H9 (cell line): ENCODE data around the gene IQUB. TPM values are rescaled to one million over a fixed set of nuclear protein-coding genes. Genes with fewer than 3 reads are reported as not detected.

Source experiments
- DNase-seq: peaks from one replicate; pipeline ENCODE4 v3.0.0-alpha.2; 2017
- H2AFZ ChIP-seq: one replicate; pipeline ENCODE4 v1.6.1; 2013; ENCODE audit warnings: mild to moderate bottlenecking, low read length, control low read depth, moderate library complexity
- H2AK5ac ChIP-seq: 2 replicates; pipeline ENCODE4 v1.6.1; 2013; ENCODE audit warnings: low read length, control low read depth, mixed read lengths; ENCODE audit not compliant: insufficient read length
- H2BK120ac ChIP-seq: one replicate; pipeline ENCODE4 v1.6.1; 2013; ENCODE audit warnings: low read depth, mild to moderate bottlenecking, low read length, control low read depth, inconsistent platforms; ENCODE audit not compliant: poor library complexity, severe bottlenecking
- H2BK12ac ChIP-seq: 2 replicates; pipeline ENCODE4 v1.6.1; 2013; ENCODE audit warnings: low read length, control low read depth, mixed read lengths, low read depth; ENCODE audit not compliant: insufficient read length
- H2BK15ac ChIP-seq: 2 replicates; pipeline ENCODE4 v1.6.1; 2013; ENCODE audit warnings: low read depth, low read length, control low read depth
- H2BK20ac ChIP-seq: one replicate; pipeline ENCODE4 v1.6.1; 2013; ENCODE audit warnings: low read depth, mild to moderate bottlenecking, low read length, control low read depth, inconsistent platforms; ENCODE audit not compliant: poor library complexity, severe bottlenecking
- H2BK5ac ChIP-seq: 2 replicates; pipeline ENCODE4 v1.6.1; 2013; ENCODE audit warnings: low read length, control low read depth, mixed read lengths; ENCODE audit not compliant: insufficient read length
- H3K14ac ChIP-seq: 2 replicates; pipeline ENCODE4 v1.6.1; 2013; ENCODE audit warnings: low read length, control low read depth; ENCODE audit not compliant: insufficient read depth
- H3K18ac ChIP-seq: 2 replicates; pipeline ENCODE4 v1.6.1; 2013; ENCODE audit warnings: low read depth, mild to moderate bottlenecking, mixed read lengths, low read length, control low read depth; ENCODE audit not compliant: insufficient read length
- H3K23ac ChIP-seq: 2 replicates; pipeline ENCODE4 v1.6.1; 2013; ENCODE audit warnings: low read length, control low read depth, mixed read lengths, low read depth; ENCODE audit not compliant: insufficient read length
- H3K23me2 ChIP-seq: 2 replicates; pipeline ENCODE4 v1.6.1; 2013; ENCODE audit warnings: low read depth, mild to moderate bottlenecking, mixed read lengths, low read length, control low read depth; ENCODE audit not compliant: insufficient read length, poor library complexity, severe bottlenecking
- H3K27ac ChIP-seq: 2 replicates; pipeline ENCODE4 v1.5.1; 2013; ENCODE audit warnings: low read length, control low read depth, mixed read lengths, low read depth; ENCODE audit not compliant: insufficient read length
- H3K27me3 ChIP-seq: 2 replicates; pipeline ENCODE4 v1.6.1; 2013; ENCODE audit warnings: low read length, control low read depth, inconsistent platforms; ENCODE audit not compliant: insufficient read depth
- H3K4ac ChIP-seq: 2 replicates; pipeline ENCODE4 v1.6.1; 2013; ENCODE audit warnings: low read depth, mild to moderate bottlenecking, control low read depth, inconsistent platforms, low read length, moderate library complexity
- H3K4me1 ChIP-seq: 2 replicates; pipeline ENCODE4 v1.6.1; 2013; ENCODE audit warnings: low read length, control low read depth, inconsistent platforms; ENCODE audit not compliant: insufficient read depth
- H3K4me2 ChIP-seq: 2 replicates; pipeline ENCODE4 v1.6.1; 2013; ENCODE audit warnings: low read length, control low read depth, mixed read lengths; ENCODE audit not compliant: insufficient read length, insufficient read depth
- H3K56ac ChIP-seq: 2 replicates; pipeline ENCODE4 v1.6.1; 2013; ENCODE audit warnings: low read depth, mild to moderate bottlenecking, mixed read lengths, low read length, control low read depth; ENCODE audit not compliant: insufficient read length
- H3K79me1 ChIP-seq: 2 replicates; pipeline ENCODE4 v1.6.1; 2013; ENCODE audit warnings: low read depth, mild to moderate bottlenecking, moderate library complexity, low read length, control low read depth, inconsistent platforms; ENCODE audit not compliant: insufficient read depth, poor library complexity, severe bottlenecking
- H3K79me2 ChIP-seq: 2 replicates; pipeline ENCODE4 v1.6.1; 2013; ENCODE audit warnings: low read length, control low read depth, inconsistent platforms; ENCODE audit not compliant: insufficient read depth
- H3K9ac ChIP-seq: 2 replicates; pipeline ENCODE4 v1.6.1; 2013; ENCODE audit warnings: low read length, control low read depth, mixed read lengths; ENCODE audit not compliant: insufficient read length; ENCODE audit errors: extremely low read depth
- H3K9me3 ChIP-seq: one replicate; pipeline ENCODE4 v1.6.1; 2013; ENCODE audit warnings: low read depth, low read length, inconsistent platforms; ENCODE audit not compliant: control insufficient read depth
- H3T11ph ChIP-seq: one replicate; pipeline ENCODE4 v1.6.1; 2013; ENCODE audit warnings: mild to moderate bottlenecking, low read length, control low read depth, inconsistent platforms
- H4K20me1 ChIP-seq: one replicate; pipeline ENCODE4 v1.6.1; 2013; ENCODE audit not compliant: control insufficient read depth, insufficient read length, insufficient read depth
- H4K5ac ChIP-seq: 2 replicates; pipeline ENCODE4 v1.6.1; 2013; ENCODE audit warnings: low read depth, mild to moderate bottlenecking, mixed read lengths, low read length, control low read depth; ENCODE audit not compliant: insufficient read length
- H4K8ac ChIP-seq: replicated peaks from 2 replicates; pipeline ENCODE4 v1.6.1; 2013; ENCODE audit warnings: low read length, control low read depth, mixed read lengths, low read depth; ENCODE audit not compliant: insufficient read length
- H4K91ac ChIP-seq: 2 replicates; pipeline ENCODE4 v1.6.1; 2013; ENCODE audit warnings: low read depth, mild to moderate bottlenecking, moderate library complexity, mixed read lengths, low read length, control low read depth; ENCODE audit not compliant: insufficient read length
- H3K27ac Mint-ChIP-seq, 3 experiments: 2 replicates in 2 of 3; 3 replicates in 1 of 3; pipeline ENCODE4 v1.8.0; 2020 to 2021; ENCODE audit warnings: mixed read lengths in 3 of 3, mild to moderate bottlenecking in 1 of 3, moderate library complexity in 1 of 3
- H3K27me3 Mint-ChIP-seq: 2 replicates; pipeline ENCODE4 v1.8.0; 2021; ENCODE audit warnings: low read depth, mild to moderate bottlenecking, moderate library complexity, mixed read lengths
- H3K36me3 Mint-ChIP-seq, 3 experiments: 2 replicates in 2 of 3; 3 replicates in 1 of 3; pipeline ENCODE4 v1.8.0; 2020 to 2021; ENCODE audit warnings: low read depth in 3 of 3, mixed read lengths in 3 of 3; ENCODE audit not compliant: insufficient read depth in 1 of 3
- H3K4me1 Mint-ChIP-seq, 2 experiments: 2 replicates each; pipeline ENCODE4 v1.8.0; 2020; ENCODE audit warnings: mixed read lengths in 2 of 2
- H3K4me3 Mint-ChIP-seq, 2 experiments: 2 replicates in 1 of 2; 3 replicates in 1 of 2; pipeline ENCODE4 v1.8.0; 2020 to 2021; ENCODE audit warnings: mild to moderate bottlenecking in 2 of 2, mixed read lengths in 2 of 2, moderate library complexity in 1 of 2
- H3K9me3 Mint-ChIP-seq, 2 experiments: 2 replicates in 1 of 2; 3 replicates in 1 of 2; pipeline ENCODE4 v1.8.0; 2020; ENCODE audit warnings: mild to moderate bottlenecking in 2 of 2, mixed read lengths in 2 of 2, moderate library complexity in 1 of 2
- WGBS: extraction: QIAGEN DNeasy Blood & Tissue Kit; methylation state at CpG from one replicate; pipeline ENCODE4 v1.1.7; 2013; ENCODE audit warnings: missing lambda C conversion rate, low lambda C conversion rate, mixed read lengths; ENCODE audit not compliant: insufficient read length; ENCODE audit errors: extremely low coverage; 5-methylcytosine and 5-hydroxymethylcytosine counted together
- total RNA-seq: library from RNA; stranded (reverse); gene quantifications from 2 replicates; pipeline ENCODE4 v1.2.1, GENCODE V29; 2021
- TF ChIP-seq, protein P1 (sequence below): fragments of 200-600 bp; sonication (generic); conservative IDR thresholded peaks from 3 replicates; pipeline ENCODE4 v1.8.0; 2021; ENCODE audit warnings: antibody characterized with exemption, mild to moderate bottlenecking

Gene IQUB
- total RNA-seq, 1 experiment from 2014 or later, result 0.28 TPM

GRCh38 chr7:123439191-123439590 is 95.2 kb downstream of the IQUB start:
- Histone ChIP-seq H3K4me2 (no peak overlapping the region), H3K56ac (no peak overlapping the region), H3K27me3 (no peaks in the 10 kb centered on the region), H2BK5ac (no peak overlapping the region), H4K20me1 (no peaks in the 10 kb centered on the region), H2AFZ (no peak overlapping the region), H3K27ac (peak overlapping the region; percentile 80), H3K4me1 (peaks cover 5% of the 10 kb centered on the region; the same call in 1 of the 2 replicates), H3K9me3 (no peaks in the 10 kb centered on the region), H3K18ac (peak overlapping the region; percentile 66), H2BK15ac (no peak overlapping the region), H3K9ac (no peak overlapping the region), H2BK12ac (peak overlapping the region; percentile 38), H2AK5ac (peak overlapping the region; percentile 52), H2BK120ac (peak overlapping the region; percentile 88), H3K23me2 (no peaks in the 10 kb centered on the region), H3K79me2 (no peaks in the 10 kb centered on the region), H4K8ac (no peak overlapping the region), H4K91ac (no peak overlapping the region), H3K4ac (no peak overlapping the region), H3K14ac (no peak overlapping the region), H3T11ph (peak overlapping the region; percentile 73), H3K79me1 (no peaks in the 10 kb centered on the region), H2BK20ac (no peak overlapping the region), H4K5ac (no peak overlapping the region), H3K23ac (no peak overlapping the region)
- DNase-seq, result peak; percentile 21
- peak overlapping the region in 1 of 2 experiments; percentile 14; a peak in 2 of 5 replicates for H3K4me3 Mint-ChIP-seq
- TF ChIP-seq, protein P1, sequence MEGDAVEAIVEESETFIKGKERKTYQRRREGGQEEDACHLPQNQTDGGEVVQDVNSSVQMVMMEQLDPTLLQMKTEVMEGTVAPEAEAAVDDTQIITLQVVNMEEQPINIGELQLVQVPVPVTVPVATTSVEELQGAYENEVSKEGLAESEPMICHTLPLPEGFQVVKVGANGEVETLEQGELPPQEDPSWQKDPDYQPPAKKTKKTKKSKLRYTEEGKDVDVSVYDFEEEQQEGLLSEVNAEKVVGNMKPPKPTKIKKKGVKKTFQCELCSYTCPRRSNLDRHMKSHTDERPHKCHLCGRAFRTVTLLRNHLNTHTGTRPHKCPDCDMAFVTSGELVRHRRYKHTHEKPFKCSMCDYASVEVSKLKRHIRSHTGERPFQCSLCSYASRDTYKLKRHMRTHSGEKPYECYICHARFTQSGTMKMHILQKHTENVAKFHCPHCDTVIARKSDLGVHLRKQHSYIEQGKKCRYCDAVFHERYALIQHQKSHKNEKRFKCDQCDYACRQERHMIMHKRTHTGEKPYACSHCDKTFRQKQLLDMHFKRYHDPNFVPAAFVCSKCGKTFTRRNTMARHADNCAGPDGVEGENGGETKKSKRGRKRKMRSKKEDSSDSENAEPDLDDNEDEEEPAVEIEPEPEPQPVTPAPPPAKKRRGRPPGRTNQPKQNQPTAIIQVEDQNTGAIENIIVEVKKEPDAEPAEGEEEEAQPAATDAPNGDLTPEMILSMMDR, result no peak
- no peaks in the 10 kb centered on the region for H3K27me3 Mint-ChIP-seq
- WGBS, result no CpG with 5 or more reads among the region's 1 CpG
- H3K36me3 Mint-ChIP-seq, result peaks cover 0 to 8% (median 7%) of the 10 kb centered on the region in 3 experiments; a peak in 2 of 7 replicates
- H3K27ac Mint-ChIP-seq, result peak overlapping the region; percentile 62 to 97 (median 93)
- peaks cover 0 to 3% of the 10 kb centered on the region in 2 experiments; a peak in 3 of 5 replicates for H3K9me3 Mint-ChIP-seq
- H3K4me1 Mint-ChIP-seq, result peaks cover 22 to 29% of the 10 kb centered on the region in 2 experiments
